Measurements from ENCODE around the gene CAMTA1. TPM values are rescaled to one million over a fixed set of nuclear protein-coding genes. Genes with fewer than 3 reads are reported as not detected.

The CAMTA1 gene
- polyA plus RNA-seq, 1 of the 3 experiments (the other 2 are of a cell fraction) = 63.1 TPM

- Histone ChIP-seq H3K9me2 (no peaks in the 10 kb centered on the region), H3K27me3 (ENCODE audit: insufficient read depth) (no peaks in the 10 kb centered on the region), H3K36me3 (replicated peaks in 1 of 2; ENCODE audit: control insufficient read depth in 1 of 2, insufficient read depth in 2 of 2, low read length in 1 of 2) (no peaks in the 10 kb centered on the region), H3K27ac (ENCODE audit: low read depth in 2 of 2, low read length in 1 of 2) (no peak overlapping the region), H3K4me2 (no peak overlapping the region), H3K4me1 (ENCODE audit: control insufficient read depth in 1 of 2, insufficient read depth in 2 of 2, low read depth in 1 of 2, low read length in 1 of 2) (peaks cover 4 to 11% of the 10 kb centered on the region in 2 experiments; a peak in 2 of 4 replicates), H4K20me1 (ENCODE audit: insufficient read depth) (peaks cover 61% of the 10 kb centered on the region), H3K9ac (no peak overlapping the region), H3K4me3 (ENCODE audit: low read depth in 2 of 2, low read length in 1 of 2) (no peak overlapping the region), H3K9me3 (no peaks in the 10 kb centered on the region), H3K79me2 (ENCODE audit: insufficient read depth) (peaks cover 98% of the 10 kb centered on the region), H3F3A (replicated peaks; ENCODE audit: insufficient read depth) (peaks cover 14% of the 10 kb centered on the region), H2AFZ (ENCODE audit: low read depth) (no peak overlapping the region)
- no peak for DNase-seq
- 100% methylated on average over 1 of the region's 1 CpG for WGBS (ENCODE audit: low lambda C conversion rate)
- ChIA-PET POLR2A (no interaction called here), CTCF (no interaction called here)
- TF ChIP-seq, protein P1, sequence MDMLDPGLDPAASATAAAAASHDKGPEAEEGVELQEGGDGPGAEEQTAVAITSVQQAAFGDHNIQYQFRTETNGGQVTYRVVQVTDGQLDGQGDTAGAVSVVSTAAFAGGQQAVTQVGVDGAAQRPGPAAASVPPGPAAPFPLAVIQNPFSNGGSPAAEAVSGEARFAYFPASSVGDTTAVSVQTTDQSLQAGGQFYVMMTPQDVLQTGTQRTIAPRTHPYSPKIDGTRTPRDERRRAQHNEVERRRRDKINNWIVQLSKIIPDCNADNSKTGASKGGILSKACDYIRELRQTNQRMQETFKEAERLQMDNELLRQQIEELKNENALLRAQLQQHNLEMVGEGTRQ (IDR thresholded peaks at IDR 0.05; ENCODE audit: borderline replicate concordance, low read depth, low read length) = no peak
- TF ChIP-seq SIN3A (IDR thresholded peaks at IDR 0.05; ENCODE audit: borderline replicate concordance, low read depth, low read length) (no peak), ELF1 (IDR thresholded peaks at IDR 0.05) (no peak), FOXM1 (IDR thresholded peaks at IDR 0.05; ENCODE audit: low read depth) (no peak), RCOR1 (IDR thresholded peaks at IDR 0.05; ENCODE audit: low read length) (no peak)
- TF ChIP-seq, protein P2, sequence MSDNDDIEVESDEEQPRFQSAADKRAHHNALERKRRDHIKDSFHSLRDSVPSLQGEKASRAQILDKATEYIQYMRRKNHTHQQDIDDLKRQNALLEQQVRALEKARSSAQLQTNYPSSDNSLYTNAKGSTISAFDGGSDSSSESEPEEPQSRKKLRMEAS (IDR thresholded peaks at IDR 0.05; ENCODE audit: low read depth) = no peak
Measured at GRCh38 chr1:6805004-6805416, 19.8 kb downstream of the CAMTA1 start.

GRCh38 chr1:6807782-6808181 lies 22.5 kb downstream of the CAMTA1 start:
- H3K4me1 ChIP-seq (ENCODE audit: control insufficient read depth in 1 of 2, insufficient read depth in 2 of 2, low read depth in 1 of 2, low read length in 1 of 2) = peaks cover 0 to 5% of the 10 kb centered on the region in 2 experiments; a peak in 2 of 4 replicates
- peaks cover 5% of the 10 kb centered on the region for H3F3A ChIP-seq (replicated peaks; ENCODE audit: insufficient read depth)
- ChIA-PET POLR2A (no interaction called here), CTCF (interaction anchor here (1.5 kb wide), 1 partner anchor 11 kb away, joined by 5 read pairs; no protein-coding TSS in a partner anchor)
- no peaks in the 10 kb centered on the region for H3K9me3 ChIP-seq
- peaks cover 98% of the 10 kb centered on the region for H3K79me2 ChIP-seq (ENCODE audit: insufficient read depth)
- no peaks in the 10 kb centered on the region for H3K27me3 ChIP-seq (ENCODE audit: insufficient read depth)
- H3K4me2 ChIP-seq = no peak overlapping the region
- TF ChIP-seq ZBTB33 (IDR thresholded peaks at IDR 0.05; ENCODE audit: borderline replicate concordance, low read depth) (no peak), FOXM1 (IDR thresholded peaks at IDR 0.05; ENCODE audit: low read depth) (no peak), TEAD4 (IDR thresholded peaks at IDR 0.05; ENCODE audit: borderline replicate concordance, insufficient read depth) (no peak), FOSL2 (IDR thresholded peaks at IDR 0.05; ENCODE audit: borderline replicate concordance, low read depth) (no peak), TCF12 (IDR thresholded peaks at IDR 0.05) (no peak), MEF2A (IDR thresholded peaks at IDR 0.05; ENCODE audit: borderline replicate concordance, low read depth) (no peak), RXRA (IDR thresholded peaks at IDR 0.05; ENCODE audit: borderline replicate concordance, low read depth) (no peak), MXI1 (IDR thresholded peaks at IDR 0.05; ENCODE audit: low read depth, low read length) (no peak), USF1 (IDR thresholded peaks at IDR 0.05; ENCODE audit: borderline replicate concordance, low read depth) (no peak), SMC3 (IDR thresholded peaks at IDR 0.05; ENCODE audit: low read depth, low read length) (no peak), CHD2 (IDR thresholded peaks at IDR 0.05; ENCODE audit: low read length, partially characterized antibody) (no peak)
- TF ChIP-seq, protein P3, sequence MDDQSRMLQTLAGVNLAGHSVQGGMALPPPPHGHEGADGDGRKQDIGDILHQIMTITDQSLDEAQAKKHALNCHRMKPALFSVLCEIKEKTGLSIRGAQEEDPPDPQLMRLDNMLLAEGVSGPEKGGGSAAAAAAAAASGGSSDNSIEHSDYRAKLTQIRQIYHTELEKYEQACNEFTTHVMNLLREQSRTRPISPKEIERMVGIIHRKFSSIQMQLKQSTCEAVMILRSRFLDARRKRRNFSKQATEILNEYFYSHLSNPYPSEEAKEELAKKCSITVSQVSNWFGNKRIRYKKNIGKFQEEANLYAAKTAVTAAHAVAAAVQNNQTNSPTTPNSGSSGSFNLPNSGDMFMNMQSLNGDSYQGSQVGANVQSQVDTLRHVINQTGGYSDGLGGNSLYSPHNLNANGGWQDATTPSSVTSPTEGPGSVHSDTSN (IDR thresholded peaks at IDR 0.05) = no peak
- TF ChIP-seq, protein P4, sequence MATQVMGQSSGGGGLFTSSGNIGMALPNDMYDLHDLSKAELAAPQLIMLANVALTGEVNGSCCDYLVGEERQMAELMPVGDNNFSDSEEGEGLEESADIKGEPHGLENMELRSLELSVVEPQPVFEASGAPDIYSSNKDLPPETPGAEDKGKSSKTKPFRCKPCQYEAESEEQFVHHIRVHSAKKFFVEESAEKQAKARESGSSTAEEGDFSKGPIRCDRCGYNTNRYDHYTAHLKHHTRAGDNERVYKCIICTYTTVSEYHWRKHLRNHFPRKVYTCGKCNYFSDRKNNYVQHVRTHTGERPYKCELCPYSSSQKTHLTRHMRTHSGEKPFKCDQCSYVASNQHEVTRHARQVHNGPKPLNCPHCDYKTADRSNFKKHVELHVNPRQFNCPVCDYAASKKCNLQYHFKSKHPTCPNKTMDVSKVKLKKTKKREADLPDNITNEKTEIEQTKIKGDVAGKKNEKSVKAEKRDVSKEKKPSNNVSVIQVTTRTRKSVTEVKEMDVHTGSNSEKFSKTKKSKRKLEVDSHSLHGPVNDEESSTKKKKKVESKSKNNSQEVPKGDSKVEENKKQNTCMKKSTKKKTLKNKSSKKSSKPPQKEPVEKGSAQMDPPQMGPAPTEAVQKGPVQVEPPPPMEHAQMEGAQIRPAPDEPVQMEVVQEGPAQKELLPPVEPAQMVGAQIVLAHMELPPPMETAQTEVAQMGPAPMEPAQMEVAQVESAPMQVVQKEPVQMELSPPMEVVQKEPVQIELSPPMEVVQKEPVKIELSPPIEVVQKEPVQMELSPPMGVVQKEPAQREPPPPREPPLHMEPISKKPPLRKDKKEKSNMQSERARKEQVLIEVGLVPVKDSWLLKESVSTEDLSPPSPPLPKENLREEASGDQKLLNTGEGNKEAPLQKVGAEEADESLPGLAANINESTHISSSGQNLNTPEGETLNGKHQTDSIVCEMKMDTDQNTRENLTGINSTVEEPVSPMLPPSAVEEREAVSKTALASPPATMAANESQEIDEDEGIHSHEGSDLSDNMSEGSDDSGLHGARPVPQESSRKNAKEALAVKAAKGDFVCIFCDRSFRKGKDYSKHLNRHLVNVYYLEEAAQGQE (IDR thresholded peaks at IDR 0.05; ENCODE audit: low read depth, low read length) = no peak
- H2AFZ ChIP-seq (ENCODE audit: low read depth) = no peak overlapping the region
- H3K36me3 ChIP-seq (replicated peaks in 1 of 2; ENCODE audit: control insufficient read depth in 1 of 2, insufficient read depth in 2 of 2, low read length in 1 of 2) = peaks cover 0 to 2% of the 10 kb centered on the region in 2 experiments
- H3K27ac ChIP-seq (ENCODE audit: low read depth in 2 of 2, low read length in 1 of 2) = no peak overlapping the region
- no peaks in the 10 kb centered on the region for H3K9me2 ChIP-seq
- peaks cover 54% of the 10 kb centered on the region for H4K20me1 ChIP-seq (ENCODE audit: insufficient read depth)
- no peak overlapping the region for H3K9ac ChIP-seq
- H3K4me3 ChIP-seq (ENCODE audit: low read depth in 2 of 2, low read length in 1 of 2) = no peak overlapping the region
- WGBS (ENCODE audit: low lambda C conversion rate) = 67% methylated on average over 3 of the region's 3 CpGs
- no peak for DNase-seq
